ENCODE measurements around the gene GPRIN1. TPM values are rescaled to one million over a fixed set of nuclear protein-coding genes. Genes with fewer than 3 reads are reported as not detected.

The GPRIN1 gene
- total and polyA plus RNA-seq, 2 experiments from 2014 or later: 0.27 to 0.79 TPM

DNA sequence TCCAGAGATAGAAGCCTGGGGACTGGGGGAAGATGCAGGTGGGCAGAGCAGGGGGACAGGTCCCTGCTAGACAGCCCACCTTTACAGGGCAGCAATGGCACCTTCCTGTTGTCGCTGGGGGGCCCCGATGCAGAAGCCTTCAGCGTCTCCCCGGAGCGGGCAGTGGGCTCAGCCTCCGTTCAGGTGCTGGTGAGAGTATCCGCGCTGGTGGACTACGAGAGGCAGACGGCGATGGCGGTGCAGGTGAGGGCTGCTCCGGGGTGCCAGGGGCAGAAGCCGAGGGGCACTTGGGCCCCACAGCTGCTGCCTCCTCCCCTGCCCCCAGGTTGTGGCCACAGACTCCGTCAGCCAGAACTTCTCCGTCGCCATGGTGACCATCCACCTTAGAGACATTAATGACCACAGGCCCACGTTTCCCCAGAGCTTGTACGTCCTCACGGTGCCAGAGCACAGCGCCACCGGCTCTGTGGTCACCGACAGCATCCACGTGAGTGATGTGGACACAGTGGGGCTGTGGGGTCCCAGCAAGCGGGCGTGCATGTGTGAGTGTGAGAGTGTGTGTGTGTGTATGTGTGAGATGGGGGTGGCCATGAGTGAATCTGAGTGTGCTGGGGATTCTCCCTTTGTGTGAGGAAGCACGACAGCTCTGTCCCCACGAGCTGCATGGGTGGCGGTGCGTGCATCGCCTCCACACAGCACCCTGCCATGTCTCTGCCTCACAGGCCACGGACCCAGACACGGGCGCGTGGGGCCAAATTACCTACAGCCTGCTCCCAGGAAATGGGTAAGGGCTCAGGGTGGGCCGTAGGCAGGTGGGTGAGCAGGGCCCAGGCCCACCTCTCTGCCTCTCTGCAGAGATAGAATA lies 32.4 kb downstream of the GPRIN1 start:
- DNase-seq (ENCODE audit: low read depth in 1 of 2, low spot score in 1 of 2): no peak
- Histone ChIP-seq H3K36me3 (no peaks in the 10 kb centered on the region), H3K27ac (no peak overlapping the region), H3K27me3 (no peaks in the 10 kb centered on the region), H3K4me3 (no peak overlapping the region), H3K4me1 (ENCODE audit: low read depth) (no peaks in the 10 kb centered on the region), H3K9me3 (ENCODE audit: low read depth) (no peaks in the 10 kb centered on the region)
- TF ChIP-seq, protein P1, sequence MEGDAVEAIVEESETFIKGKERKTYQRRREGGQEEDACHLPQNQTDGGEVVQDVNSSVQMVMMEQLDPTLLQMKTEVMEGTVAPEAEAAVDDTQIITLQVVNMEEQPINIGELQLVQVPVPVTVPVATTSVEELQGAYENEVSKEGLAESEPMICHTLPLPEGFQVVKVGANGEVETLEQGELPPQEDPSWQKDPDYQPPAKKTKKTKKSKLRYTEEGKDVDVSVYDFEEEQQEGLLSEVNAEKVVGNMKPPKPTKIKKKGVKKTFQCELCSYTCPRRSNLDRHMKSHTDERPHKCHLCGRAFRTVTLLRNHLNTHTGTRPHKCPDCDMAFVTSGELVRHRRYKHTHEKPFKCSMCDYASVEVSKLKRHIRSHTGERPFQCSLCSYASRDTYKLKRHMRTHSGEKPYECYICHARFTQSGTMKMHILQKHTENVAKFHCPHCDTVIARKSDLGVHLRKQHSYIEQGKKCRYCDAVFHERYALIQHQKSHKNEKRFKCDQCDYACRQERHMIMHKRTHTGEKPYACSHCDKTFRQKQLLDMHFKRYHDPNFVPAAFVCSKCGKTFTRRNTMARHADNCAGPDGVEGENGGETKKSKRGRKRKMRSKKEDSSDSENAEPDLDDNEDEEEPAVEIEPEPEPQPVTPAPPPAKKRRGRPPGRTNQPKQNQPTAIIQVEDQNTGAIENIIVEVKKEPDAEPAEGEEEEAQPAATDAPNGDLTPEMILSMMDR (IDR thresholded peaks at IDR 0.05; ENCODE audit: low read depth, low read length): no peak

DNA sequence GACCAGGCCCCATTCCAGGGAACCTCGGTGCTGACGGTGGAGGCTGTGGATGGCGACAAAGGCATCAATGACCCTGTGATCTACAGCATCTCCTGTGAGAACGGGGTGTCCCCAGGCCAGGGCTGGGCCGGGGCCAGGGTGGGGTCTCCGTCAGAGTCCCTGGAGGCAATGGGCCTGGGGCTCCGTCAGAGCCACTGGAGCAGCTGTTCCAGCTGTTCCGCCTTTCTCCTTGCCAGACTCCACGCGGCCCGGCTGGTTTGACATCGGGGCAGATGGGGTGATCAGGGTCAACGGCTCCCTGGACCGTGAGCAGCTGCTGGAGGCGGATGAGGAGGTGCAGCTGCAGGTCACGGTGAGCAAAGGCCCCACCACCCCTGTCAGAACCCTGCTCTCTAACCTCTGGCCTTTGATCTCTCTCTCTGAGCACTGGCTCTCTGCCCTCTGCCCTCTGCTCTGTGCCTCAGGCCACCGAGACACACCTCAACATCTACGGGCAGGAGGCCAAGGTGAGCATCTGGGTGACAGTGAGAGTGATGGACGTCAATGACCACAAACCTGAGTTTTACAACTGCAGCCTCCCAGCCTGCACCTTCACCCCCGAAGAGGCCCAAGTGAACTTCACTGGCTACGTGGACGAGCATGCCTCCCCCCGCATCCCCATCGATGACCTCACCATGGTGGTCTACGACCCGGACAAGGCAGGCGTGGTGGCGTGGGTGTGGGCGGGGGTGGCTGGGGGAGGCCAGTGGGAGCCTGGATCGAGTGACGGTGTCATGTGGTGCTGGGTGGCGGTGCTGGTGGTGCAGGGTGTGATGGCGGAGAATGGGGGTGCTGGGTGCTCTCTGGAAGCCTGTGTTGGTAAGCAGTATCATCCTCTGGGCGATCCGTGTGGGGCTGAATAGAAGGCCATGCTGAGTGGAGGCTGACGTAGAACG lies 34.2 kb downstream of the GPRIN1 start:
- Histone ChIP-seq H3K27ac (no peak overlapping the region), H3K9me3 (ENCODE audit: low read depth) (no peaks in the 10 kb centered on the region)

DNA sequence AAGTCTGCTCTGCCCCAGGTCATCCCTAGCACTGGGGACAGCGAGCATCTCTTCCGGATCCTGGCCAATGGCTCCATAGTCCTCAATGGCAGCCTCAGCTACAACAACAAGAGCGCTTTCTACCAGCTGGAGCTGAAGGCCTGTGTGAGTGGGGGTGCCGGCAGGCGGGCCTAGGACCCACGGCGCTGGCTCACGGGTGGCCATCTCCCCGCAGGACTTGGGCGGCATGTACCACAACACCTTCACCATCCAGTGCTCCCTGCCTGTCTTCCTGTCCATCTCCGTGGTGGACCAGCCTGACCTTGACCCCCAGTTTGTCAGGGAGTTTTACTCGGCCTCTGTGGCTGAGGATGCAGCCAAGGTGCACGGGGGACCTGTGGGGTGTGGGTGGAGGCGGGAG lies 34.9 kb downstream of the GPRIN1 start:
- Histone ChIP-seq H3K27me3 (no peaks in the 10 kb centered on the region), H3K27ac (no peak overlapping the region), H3K4me1 (ENCODE audit: low read depth) (no peaks in the 10 kb centered on the region), H3K9me3 (ENCODE audit: low read depth) (no peaks in the 10 kb centered on the region), H3K4me3 (no peak overlapping the region), H3K36me3 (no peaks in the 10 kb centered on the region)
- DNase-seq (ENCODE audit: low read depth in 1 of 2, low spot score in 1 of 2): no peak
- TF ChIP-seq, protein P1 (IDR thresholded peaks at IDR 0.05; ENCODE audit: low read depth, low read length): no peak

More for the DNA sequence above, 34.2 kb downstream of the GPRIN1 start:
- Histone ChIP-seq H3K4me3 (no peak overlapping the region), H3K27me3 (no peaks in the 10 kb centered on the region), H3K4me1 (ENCODE audit: low read depth) (no peaks in the 10 kb centered on the region), H3K36me3 (no peaks in the 10 kb centered on the region)
- TF ChIP-seq, protein P1 (IDR thresholded peaks at IDR 0.05; ENCODE audit: low read depth, low read length): no peak
- DNase-seq (ENCODE audit: low read depth in 1 of 2, low spot score in 1 of 2): no peak

DNA sequence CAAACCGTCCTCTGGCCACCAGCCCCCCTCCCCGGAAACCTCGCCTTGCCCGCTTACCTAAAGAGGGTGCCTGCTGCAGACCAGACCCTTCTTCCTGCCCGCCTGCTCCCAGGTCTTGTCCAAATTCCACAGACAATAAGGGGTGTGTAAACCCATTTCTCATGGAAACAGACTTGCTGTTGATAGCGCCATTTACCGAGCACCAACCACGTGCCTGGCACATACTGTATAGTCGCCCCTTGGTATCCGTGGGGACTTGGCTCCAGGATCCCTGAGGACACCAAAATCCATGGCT lies 35.7 kb downstream of the GPRIN1 start:
- no peaks in the 10 kb centered on the region for H3K27me3 ChIP-seq
- H3K4me3 ChIP-seq: no peak overlapping the region
- no peak for DNase-seq (ENCODE audit: low read depth in 1 of 2, low spot score in 1 of 2)
- no peaks in the 10 kb centered on the region for H3K9me3 ChIP-seq (ENCODE audit: low read depth)
- no peaks in the 10 kb centered on the region for H3K4me1 ChIP-seq (ENCODE audit: low read depth)
- TF ChIP-seq, protein P1 (IDR thresholded peaks at IDR 0.05; ENCODE audit: low read depth, low read length): no peak
- no peaks in the 10 kb centered on the region for H3K36me3 ChIP-seq
- no peak overlapping the region for H3K27ac ChIP-seq

DNA sequence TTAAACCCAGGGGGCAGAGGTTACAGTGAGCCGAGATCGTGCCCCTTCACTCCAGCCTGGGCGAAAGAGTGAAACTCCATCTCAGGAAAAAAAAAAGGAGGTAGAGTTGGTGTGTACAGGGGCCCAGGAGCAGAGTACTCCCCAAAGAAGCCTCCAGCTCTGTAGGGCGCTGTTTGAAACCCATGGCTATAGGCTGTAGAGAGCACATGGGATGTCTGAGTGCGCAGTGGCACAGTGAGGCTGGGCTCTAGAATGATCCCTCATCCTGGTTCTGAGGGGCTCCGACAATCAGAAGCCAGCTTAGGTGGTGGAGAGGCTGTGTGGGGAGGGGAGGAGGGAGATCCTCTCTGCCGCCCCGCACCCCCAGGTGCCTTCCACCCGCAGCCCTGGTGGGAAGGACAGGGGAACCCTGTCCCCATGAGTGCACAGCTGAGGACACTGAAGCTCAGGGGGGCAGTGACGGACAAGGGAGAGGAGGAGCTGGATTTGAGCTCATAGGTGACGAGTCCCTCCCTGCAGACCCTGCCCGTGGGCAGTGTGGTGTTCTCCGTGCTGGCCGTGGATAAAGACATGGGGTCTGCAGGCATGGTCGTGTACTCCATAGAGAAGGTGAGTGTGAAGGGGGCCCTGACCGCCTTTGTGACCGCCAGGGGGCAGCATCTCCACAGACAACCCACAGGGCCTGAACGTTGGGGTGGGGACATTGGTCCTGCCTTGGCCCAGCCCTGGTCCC lies 36.2 kb downstream of the GPRIN1 start:
- TF ChIP-seq, protein P1 (IDR thresholded peaks at IDR 0.05; ENCODE audit: low read depth, low read length): peak; percentile 84
- Histone ChIP-seq H3K27me3 (no peaks in the 10 kb centered on the region), H3K27ac (no peak overlapping the region), H3K4me1 (ENCODE audit: low read depth) (no peaks in the 10 kb centered on the region), H3K9me3 (ENCODE audit: low read depth) (no peaks in the 10 kb centered on the region), H3K36me3 (no peaks in the 10 kb centered on the region), H3K4me3 (no peak overlapping the region)
- peak; percentile 55 to 77 for DNase-seq (ENCODE audit: low read depth in 1 of 2, low spot score in 1 of 2)
